Measurements from ENCODE around the gene CACNA1I.

Gene CACNA1I

DNA sequence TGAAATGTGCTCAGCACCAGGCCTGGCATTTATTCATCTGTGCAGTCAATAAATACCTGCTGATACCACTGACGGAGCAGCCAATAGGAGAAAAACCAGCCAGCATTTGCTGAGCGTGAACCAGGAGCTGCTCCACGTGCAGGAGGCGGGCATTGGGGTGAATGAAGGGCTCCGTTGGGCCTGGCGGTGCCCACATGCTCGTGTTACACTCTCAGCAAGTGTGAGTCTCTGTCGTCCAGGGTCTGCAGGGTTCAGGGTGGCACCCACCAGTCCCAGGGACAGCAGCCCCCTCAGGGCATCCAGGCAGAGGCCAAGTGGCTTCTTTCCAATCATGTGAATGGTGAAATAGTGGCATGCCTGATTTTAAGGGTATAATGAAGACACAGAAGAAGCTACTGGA, 33.8 kb upstream of the CACNA1I start:
- in situ Hi-C loops (cut with HindIII; ENCODE audit: low sequenced_read_pairs), result no loop called here
- DNase-seq (ENCODE audit: low read depth), result no peak
- TF ChIP-seq, protein P1, sequence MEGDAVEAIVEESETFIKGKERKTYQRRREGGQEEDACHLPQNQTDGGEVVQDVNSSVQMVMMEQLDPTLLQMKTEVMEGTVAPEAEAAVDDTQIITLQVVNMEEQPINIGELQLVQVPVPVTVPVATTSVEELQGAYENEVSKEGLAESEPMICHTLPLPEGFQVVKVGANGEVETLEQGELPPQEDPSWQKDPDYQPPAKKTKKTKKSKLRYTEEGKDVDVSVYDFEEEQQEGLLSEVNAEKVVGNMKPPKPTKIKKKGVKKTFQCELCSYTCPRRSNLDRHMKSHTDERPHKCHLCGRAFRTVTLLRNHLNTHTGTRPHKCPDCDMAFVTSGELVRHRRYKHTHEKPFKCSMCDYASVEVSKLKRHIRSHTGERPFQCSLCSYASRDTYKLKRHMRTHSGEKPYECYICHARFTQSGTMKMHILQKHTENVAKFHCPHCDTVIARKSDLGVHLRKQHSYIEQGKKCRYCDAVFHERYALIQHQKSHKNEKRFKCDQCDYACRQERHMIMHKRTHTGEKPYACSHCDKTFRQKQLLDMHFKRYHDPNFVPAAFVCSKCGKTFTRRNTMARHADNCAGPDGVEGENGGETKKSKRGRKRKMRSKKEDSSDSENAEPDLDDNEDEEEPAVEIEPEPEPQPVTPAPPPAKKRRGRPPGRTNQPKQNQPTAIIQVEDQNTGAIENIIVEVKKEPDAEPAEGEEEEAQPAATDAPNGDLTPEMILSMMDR (IDR thresholded peaks at IDR 0.05; ENCODE audit: low read depth, low read length, missing control alignments), result no peak
- no peak overlapping the region for H3K4me3 ChIP-seq (ENCODE audit: low read depth, low read length)

DNA sequence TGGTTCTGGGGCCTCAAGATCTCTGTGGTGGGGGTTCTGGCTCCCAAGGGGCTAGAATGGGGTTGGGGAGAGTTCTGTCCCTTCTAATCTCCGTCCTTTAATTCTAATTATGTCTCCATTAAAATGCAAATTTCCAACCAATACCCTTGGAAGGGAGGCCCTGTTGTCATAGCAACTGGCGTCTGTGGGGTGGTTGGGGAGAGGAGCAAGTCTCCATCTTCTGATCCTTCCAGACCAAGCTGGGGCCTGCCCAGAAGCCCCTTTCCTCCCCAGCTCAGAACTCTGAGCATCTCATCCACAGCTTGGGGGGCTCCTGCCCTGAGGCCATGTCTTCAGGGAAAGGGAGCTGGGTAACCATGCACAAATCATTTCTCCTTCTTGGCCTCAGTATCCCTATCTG, 32.6 kb upstream of the CACNA1I start:
- DNase-seq (ENCODE audit: low read depth), result no peak
- TF ChIP-seq, protein P1 (IDR thresholded peaks at IDR 0.05; ENCODE audit: low read depth, low read length, missing control alignments), result no peak
- in situ Hi-C loops (cut with HindIII; ENCODE audit: low sequenced_read_pairs), result no loop called here
- H3K4me3 ChIP-seq (ENCODE audit: low read depth, low read length), result no peak overlapping the region

DNA sequence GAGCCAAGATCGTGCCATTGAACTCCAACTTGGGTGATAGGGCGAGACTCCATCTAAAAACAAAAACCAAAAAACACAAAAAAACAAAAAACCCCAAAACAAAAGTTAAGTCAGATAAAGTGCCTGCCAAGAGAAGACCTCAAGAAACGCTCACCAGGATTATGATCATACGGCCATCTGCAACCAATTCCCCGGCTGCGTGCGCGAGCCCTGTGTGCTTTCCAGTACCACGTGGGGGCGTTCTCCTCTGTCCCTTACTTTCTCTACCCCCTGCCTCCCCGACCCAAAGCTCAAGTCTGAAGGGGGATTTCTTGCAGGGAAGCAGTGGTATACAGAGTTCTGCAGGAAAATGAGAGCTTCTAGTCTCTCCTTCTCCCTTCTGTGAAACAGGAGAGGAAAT, 27.5 kb upstream of the CACNA1I start:
- TF ChIP-seq, protein P1 (IDR thresholded peaks at IDR 0.05; ENCODE audit: low read depth, low read length, missing control alignments), result peak; percentile 62
- H3K4me3 ChIP-seq (ENCODE audit: low read depth, low read length), result no peak overlapping the region
- DNase-seq (ENCODE audit: low read depth), result no peak
- in situ Hi-C loops (cut with HindIII; ENCODE audit: low sequenced_read_pairs), result no loop called here

DNA sequence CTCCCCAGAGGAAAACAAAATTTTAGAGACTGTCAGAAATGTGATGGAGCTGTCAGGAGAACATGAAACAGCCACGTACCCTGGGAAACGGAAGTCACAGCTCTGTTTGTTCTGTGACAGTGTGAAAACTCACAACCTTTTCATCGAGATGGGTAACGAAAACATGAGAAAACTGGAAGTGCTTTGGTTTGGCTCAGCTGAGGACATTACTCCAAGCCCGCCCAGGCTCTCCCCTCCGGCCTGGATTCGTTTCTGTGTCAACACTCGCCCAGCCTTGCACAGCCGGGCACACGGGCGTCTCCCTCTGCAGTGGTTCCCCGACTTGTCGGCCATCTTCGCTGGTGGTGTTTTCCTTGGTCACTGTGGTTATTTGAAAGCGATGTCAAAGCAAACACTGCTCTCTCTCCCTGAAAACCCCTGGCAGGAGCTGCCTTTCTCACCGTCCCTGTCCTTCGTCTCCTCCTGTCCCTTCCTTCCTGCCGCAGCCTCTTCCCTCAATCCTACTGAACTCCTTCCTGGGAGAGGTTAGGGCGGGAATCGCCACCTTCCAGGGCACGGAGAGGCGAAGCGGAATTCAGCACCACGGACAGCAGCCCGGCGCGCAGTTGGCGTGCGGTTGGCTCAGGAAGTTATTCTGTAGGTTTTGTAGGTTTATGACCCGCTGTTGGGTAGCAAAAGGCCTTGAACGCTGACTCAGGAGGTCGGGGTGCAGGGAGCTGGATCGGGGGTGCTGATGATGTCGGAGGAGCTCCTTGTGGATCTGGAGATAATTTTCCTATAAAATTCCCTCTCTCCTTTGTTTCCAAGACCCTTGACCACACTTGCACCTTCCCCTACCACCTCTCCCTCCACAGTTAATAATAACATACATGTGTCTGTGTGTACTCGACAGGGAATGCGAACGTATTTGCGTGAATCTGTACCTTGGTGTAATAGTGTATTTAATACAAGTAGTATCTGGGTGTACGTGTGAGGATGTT, 24.9 kb upstream of the CACNA1I start:
- in situ Hi-C loops (cut with HindIII; ENCODE audit: low sequenced_read_pairs), result no loop called here
- TF ChIP-seq, protein P1 (IDR thresholded peaks at IDR 0.05; ENCODE audit: low read depth, low read length, missing control alignments), result no peak
- H3K4me3 ChIP-seq (ENCODE audit: low read depth, low read length), result no peak overlapping the region
- no peak for DNase-seq (ENCODE audit: low read depth)

DNA sequence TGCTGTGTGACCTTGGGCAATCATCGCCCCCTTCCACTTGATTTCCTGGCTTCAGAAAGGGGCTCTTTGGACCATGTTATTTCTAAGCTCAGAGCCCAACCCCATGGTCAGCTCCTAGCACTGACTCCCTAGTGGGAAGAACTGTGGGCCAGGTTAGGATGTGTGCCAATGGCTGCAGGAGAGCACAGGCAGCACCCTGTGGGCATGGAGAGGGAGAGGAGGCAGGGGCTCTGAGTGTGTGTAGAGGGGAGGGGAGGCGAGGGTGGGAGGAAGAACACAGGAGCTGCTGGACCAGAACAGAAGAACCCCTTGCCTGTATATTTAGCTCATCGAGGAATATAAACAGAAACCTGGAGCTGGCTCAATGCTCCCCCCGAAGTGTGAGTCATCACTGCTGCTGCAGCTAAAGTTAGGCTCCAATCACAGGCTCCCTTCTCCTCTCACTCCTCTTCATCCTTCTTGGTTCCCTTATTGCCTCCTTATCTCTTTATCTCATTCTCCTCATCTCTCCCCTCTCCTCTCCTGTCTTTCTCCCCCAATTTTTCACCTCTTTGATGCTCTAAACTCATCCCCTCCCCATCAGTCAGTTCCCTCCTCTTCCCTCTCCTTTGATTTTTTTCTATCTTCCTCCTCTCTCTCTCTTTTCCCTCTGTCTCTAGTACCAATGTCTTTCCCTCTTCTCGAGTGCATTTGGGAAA, 23.5 kb upstream of the CACNA1I start:
- in situ Hi-C loops (cut with HindIII; ENCODE audit: low sequenced_read_pairs), result no loop called here
- H3K4me3 ChIP-seq (ENCODE audit: low read depth, low read length), result no peak overlapping the region
- TF ChIP-seq, protein P1 (IDR thresholded peaks at IDR 0.05; ENCODE audit: low read depth, low read length, missing control alignments), result no peak
- no peak for DNase-seq (ENCODE audit: low read depth)

DNA sequence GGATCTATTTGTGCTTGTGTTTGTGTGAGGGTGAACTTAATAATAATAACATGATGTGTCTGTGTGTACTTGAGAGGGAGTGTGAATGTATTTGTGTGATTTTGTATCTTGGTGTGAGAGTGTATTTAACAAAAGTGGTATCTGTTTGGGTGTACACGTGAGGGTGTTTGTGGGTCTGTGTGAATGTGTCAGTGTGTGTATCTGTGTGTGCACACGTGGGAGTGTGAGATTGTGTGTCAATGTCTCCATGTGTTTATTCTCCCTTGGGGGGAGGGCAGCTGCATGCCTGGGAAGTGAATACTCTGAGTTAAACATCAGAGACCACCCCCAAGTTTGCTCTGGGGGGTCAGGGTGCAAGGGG, 23.0 kb upstream of the CACNA1I start:
- in situ Hi-C loops (cut with HindIII; ENCODE audit: low sequenced_read_pairs), result no loop called here

More for the DNA sequence above, 23.0 kb upstream of the CACNA1I start:
- TF ChIP-seq, protein P1 (IDR thresholded peaks at IDR 0.05; ENCODE audit: low read depth, low read length, missing control alignments), result no peak
- no peak for DNase-seq (ENCODE audit: low read depth)
- H3K4me3 ChIP-seq (ENCODE audit: low read depth, low read length), result no peak overlapping the region

Data from astrocyte of the cerebellum (primary cell).